ENCODE results near the gene GIMAP2.
"Not testable (repeated sequence)": the region's sequence is repeated elsewhere in the genome, so short reads cannot be mapped to it uniquely, and the experiment has no call there.

Gene GIMAP2

DNA sequence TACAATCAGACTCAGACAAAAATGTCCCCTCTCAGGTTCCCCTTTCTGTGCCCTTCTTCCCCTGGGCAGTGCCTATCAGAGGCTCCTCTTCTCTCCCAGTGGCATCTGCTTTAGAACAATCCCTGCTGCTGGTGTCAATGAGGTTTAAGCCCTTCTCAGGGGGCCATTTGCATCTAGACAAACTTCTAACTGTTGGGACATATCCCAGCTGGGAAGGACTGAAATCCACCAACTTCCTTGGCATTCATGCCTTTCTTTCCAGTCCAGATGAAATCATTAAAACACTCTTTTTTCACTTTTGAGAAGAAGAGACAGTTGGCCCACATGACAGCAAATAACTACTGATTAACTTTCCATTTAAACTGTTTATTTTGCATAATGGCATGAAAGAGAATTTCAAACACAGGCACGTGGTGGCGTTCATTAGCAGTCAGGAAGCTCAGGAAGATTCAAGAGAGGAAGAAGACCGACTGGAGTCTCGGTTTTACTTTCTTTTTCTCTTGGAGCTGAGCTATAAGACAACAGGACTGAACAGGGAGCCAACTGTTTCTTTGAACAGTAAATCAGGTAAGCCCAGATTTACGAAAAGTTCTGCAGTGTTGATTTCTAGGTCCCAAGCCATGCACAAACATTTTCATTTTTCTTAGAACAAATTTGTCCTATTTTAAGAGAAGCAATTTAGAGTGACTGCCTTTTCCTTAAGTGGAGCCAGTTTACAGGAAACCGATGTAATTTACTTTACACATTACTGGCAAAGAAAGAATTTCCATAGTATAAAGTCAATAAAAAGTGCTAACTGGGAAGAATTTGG is at the start of gene GIMAP2:
GIMAP2 (plus strand) TSS at position 488 of the 811 bp plus-strand sequence. CDS start 1,354 bp downstream, outside the sequence.
- DNase-seq, result no peak

- no peak for DNase-seq
Measured at GRCh38 chr7:150641854-150642253, 43.7 kb upstream of the GIMAP2 start.

DNA sequence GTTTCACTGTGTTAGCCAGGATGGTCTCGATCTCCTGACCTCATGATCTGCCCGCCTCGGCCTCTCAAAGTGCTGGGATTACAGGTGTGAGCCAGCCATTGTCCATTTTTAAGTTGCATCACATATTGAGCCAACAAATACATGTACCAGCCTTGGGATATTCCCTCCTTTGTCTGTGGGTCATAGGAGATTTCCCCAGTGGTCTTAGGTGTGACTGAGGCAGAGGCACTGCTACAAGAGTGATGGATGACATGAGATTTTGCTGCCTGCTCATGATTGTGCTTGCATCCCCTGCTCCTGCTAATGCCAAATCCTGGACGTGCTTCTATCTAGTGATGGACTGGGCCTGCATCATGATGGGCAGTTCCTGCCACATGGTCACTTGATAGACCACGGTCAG is 42.6 kb upstream of the GIMAP2 start:
- no peak for DNase-seq

DNA sequence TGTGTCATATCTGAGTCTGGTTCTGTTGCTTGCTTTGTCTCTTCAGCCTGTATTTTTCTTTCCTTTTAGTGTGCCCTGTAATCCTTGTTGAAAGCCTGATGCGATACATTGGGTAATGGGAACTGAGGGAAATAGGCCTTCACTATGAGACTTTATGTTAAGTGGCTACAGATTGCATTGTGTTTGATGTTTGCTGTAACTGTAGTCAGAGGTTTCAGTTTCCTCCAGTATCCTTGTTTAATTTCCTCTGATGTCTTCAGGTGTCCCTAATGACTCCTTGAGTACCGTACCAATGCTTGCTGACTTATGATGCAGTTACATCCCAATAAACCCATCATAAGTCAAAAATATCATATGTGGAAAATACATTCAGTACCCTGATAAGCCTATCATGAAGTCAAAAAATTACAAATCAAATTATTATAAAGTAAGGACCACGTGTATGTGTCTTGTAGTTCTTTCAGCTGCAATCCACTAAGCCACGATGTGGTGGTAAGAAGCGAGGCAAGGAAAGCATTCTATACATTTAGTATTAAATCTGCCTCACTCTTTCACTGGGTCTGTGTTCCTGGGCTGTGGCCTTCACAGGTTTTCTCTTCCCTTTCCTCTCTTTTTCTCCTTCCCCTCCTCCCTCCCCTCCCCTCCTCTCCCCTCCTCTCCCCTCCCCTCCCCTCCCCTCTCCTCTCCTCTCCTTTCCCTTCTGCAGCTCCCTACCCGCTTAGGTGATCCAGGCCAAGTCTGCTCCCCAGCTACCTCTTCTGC is 40.1 kb upstream of the GIMAP2 start:
- DNase-seq, result no peak

DNA sequence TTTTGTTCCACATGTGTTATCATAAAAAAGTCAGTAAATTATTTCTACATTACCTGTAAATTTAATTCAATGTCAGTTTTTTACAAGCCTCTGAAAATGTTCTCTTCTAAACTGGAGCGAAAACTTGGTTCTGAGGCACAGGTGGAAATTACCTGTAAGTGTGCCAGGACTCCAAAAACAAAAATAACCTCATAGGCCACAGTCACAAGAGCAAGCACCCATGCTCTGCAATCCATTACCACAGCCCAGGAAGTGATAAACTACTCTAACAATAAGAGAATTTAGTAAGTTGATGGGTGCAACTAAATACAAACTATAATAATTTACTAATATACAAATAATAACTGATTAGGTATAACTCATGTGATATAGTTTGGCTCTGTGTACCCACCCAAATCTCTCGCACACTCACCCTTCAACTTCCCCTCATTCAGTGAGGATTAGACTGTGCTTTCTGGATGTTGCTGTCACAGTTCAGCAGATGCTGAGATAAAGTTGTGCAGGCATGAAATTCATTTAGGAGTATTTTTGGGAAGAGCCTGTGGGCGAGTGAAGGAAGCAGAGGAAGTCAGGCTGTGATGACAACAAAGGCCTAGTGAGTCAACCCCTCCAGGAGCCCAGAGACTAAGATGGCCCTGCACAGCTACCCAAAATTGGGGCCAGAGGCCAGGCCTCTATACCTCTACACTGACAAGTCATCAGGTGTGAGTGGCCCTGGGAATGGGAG is 37.0 kb upstream of the GIMAP2 start:
- no peak for DNase-seq

GRCh38 chr7:150649080-150649385 is 36.5 kb upstream of the GIMAP2 start:
- no peak for DNase-seq

- DNase-seq, result no peak
Measured at GRCh38 chr7:150654692-150655091, 30.8 kb upstream of the GIMAP2 start.

DNA sequence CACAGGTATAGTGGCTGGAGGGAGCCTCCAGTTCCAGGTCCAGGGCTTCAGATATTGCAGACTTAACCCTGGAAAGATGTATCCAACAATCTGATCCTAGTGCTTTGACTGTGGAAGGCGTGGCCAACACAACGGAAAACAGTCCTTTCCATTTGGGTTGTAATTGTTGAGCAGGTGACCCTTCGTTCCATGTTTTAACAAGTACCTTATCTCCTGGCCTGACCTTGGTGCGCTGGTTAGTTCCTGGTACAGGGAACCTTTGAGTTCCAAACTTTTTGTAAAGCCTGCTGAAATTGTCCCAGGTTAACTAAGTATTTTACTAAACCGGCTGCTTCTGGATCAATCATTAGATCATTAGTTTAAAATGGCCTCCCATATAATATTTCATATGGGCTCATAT is 29.5 kb upstream of the GIMAP2 start:
- no peak for DNase-seq

DNA sequence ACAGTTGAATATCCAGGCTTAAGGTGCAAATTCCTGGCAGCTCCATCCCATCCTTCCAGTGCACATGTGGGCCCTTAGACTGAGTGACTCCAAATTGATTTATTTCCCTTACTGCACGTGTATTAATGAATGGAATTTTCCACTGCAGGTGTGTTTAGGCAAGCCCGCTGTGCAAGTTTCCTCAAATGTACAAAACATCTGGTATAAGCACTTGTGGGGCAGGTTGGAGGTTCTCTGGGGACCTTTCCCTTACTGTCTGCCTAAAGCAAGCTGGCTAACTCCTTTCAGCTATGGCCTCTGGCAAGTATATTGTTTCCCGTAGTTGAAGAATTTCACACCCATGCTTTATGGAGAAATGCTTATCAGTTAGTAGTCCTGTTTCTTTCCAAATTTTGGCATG is 28.0 kb upstream of the GIMAP2 start:
- DNase-seq, result no peak

- DNase-seq, result no peak
Measured at GRCh38 chr7:150660939-150661613, 24.4 kb upstream of the GIMAP2 start.

GRCh38 chr7:150662821-150663220 is 22.7 kb upstream of the GIMAP2 start:
- not testable (repeated sequence) for DNase-seq

DNA sequence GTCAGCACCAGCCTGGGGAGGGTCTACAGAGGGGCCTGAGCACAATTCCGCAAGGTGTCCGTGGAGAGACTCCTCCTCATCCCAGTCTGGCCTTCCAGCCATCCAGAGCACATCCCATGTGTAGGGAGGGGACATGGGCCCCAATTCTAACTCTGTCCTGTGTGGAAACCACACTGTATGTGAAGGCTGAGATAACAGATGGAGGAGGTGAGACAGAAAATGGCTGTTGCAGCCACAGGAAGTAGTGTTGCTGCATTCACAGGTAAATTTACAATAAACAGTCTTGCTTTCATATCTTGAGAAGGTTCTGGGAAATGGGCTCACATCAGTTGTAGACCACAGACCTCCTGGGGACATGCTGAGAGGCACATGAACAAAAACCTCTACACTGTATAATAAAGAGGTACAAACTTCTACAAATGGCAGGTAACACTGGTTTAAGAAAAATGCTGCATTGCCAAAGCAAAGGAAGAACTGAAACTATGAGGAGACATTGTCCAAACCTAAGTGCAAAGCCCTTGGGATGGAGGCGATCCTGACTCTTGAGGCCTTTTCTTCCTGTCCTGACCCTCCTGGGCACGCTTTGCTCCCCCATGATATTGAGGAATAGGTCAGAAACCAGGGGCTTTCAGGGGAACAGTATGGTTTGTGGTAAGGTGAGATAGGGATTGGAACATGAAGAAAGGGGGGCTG is 21.6 kb upstream of the GIMAP2 start:
- no peak for DNase-seq

DNA sequence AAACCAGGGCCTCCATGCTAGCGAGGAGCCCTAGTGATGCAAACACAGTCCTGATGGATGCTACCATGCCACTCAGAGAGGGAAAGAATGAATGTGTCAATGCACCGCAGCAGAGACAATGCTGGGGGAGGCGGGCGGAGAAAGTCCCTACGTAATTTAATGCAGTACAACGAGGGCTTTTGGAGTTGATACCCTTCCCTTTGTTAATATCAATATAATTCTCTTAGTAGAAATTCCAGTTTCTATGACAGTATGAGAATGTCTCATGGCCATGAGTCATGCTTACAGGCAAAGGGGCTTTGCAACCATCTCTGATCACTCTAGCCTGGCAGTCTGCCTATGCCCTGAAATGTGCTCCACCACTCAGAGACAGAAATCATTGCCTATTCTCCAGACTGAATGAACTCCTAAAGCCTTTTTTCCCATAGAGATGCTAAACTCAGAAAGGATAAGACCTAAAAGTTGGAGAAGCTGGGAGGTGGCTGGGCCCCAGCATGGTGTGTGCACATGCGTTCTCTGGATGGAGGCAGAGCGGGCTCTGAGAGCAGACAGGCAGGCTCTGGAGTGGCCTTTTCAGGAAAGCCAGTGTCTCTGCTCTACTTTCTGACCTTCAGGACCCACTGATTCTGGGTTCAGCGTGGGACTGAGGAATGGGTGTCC is 20.3 kb upstream of the GIMAP2 start:
- no peak for DNase-seq

GRCh38 chr7:150665896-150666295 is 19.6 kb upstream of the GIMAP2 start:
- DNase-seq, result no peak

DNA sequence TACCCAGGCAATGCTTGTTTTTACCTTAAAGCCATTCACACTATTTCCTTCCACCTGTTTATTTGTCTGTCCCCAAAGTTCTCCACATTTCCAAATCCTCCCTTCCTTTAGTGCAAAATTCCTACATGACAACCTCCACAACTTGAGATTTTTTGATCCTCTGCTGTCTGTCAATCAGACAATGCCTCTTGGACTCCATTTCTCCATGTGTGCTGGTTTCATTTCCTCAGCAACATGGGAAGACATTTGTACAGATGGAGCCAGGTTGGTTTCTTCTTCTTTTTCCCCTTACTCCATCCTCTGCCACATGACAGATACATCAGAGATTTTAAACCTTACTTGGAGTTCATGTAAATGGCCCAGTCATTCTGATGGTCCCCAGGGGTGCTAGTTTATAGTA is 19.1 kb upstream of the GIMAP2 start:
- DNase-seq, result no peak

DNA sequence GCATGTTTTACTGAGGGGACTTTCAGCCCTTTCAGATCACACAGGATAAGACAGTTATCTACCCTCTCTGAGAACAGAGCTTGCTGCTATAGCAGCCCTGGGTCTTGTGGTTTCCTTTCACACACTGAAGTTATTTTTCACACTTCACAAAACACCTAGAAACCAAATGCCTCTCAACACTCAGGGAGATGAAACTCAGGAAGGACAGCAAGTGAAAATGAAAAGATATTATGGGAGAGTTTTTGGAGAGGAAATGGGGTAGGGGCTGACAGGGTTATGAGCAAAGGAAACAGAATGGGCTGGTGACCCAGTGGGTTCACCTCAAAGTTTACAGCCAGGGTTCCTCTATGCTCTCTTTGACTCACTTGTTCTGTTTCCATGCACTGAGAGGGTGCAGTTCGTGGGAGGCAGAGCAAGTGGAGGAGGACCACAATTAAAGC is 17.0 kb upstream of the GIMAP2 start:
- no peak for DNase-seq

DNA sequence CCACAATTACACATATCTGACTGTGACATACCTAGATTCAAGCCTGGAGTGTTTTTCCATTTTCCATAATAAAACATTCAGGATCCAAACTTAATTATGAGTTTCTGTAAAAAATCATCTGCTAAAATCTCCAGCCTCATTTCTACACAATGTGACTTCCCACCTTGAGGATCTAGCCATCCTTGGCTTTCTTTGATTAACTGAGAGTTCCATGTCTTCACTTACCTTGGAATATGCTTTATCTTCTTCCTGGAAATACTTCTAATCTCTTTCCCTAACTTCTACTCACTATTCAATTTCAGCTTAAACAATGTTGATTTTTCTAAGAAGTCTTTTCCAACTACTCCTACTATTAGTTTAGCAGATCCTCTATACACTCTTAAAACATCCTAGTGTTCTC is 16.5 kb upstream of the GIMAP2 start:
- DNase-seq, result no peak

DNA sequence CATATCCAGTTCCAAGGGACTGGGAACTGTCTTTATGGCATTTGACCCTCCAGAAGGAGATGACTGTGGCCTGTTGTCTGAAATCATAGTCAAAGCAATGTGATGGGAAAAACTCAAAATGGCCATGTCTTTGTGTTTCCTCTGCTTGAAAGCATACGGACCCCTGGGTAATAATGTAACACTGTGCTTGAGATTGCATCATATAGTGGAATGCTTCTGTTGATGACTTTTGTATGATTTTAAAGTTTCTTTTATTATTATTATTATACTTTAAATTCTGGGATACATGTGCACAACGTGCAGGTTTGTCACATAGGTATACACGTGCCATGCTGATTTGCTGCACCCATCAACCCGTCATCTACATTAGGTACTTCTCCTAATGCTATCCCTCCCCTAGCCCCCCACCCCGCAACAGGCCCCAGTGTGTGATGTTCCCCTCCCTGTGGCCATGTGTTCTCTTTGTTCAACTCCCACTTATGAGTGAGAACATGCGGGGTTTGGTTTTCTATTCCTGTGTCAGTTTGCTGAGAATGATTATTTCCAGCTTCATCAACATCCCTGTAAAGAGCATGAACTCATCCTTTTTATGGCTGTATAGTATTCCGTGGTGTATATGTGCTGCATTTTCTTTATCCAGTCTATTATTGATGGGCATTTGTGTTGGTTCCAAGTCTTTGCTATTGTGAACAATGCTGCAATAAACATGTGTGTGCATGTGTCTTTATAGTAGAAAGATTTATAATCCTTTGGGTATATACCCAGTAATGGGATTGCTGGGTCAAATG is 13.5 kb upstream of the GIMAP2 start:
- DNase-seq, result not testable (repeated sequence)

DNA sequence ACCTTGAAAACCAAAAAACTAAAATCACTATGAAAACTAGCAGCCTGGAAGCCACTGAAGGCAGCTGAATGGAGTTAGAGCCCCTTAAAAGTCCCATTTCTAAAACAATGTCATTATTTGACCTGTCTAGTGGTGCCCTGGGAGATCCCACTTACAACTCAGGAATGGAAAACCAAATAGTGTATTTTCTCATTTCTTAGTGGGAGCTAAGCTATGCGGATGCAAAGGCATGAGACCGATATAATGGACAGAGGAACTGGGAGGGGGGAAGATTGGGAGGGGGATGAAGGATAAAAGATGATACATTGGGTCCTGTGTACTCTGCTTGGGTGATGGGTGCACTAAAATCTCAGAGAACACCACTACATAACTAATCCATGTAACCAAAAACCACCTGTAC is 9.8 kb upstream of the GIMAP2 start:
- DNase-seq, result no peak

DNA sequence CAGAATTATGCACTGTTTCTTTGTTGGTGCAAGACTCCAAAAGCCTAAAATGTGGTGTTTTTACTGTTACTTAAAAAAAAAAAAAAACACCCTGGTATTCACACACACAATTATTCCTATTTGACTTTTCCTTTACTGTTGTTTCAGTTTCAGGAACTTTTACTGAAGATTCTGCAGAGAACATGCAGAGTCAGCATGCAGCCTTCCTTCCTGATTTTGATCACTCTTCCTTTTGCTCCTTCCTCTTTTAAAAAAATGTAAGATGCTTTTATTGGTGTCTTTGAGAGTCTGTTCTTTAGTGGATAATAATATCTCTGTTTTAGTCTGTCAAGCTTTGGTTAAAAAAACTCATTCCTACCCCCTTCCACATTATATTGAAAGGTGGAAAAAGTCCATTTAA is 9.2 kb upstream of the GIMAP2 start:
- DNase-seq, result not testable (repeated sequence)

DNA sequence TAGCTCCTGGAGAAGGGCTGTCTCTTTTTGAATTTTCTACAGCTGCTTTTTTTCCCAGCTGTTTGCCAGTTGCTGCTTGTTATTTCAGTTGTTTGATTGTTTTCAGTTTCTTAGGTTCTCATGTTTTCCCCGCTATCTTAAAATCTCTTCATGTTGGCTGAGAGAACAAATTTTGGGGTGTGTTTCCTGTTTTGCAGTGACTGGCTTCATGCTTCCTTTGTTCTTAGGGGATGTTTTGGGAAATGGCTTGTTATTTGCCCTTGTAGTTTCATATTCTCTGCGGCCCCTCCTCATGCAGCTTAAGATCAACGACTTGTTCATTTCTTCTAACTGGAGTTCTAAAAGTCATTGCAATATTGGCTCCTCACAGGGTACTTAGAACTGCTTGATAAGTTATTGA is 8.7 kb upstream of the GIMAP2 start:
- DNase-seq, result not testable (repeated sequence)
